IPS-18c (cell line): ENCODE measurements around the gene ARMH2.

Source experiments
- H3K4me3 ChIP-seq: 2 replicates; pipeline ENCODE4 v1.7.0; 2013; ENCODE audit warnings: low read depth, mild to moderate bottlenecking, low read length, moderate library complexity; ENCODE audit not compliant: insufficient read depth
- H3K9me3 ChIP-seq: one replicate; pipeline ENCODE4 v1.6.1; 2013; ENCODE audit warnings: mild to moderate bottlenecking, low read length, moderate library complexity; ENCODE audit not compliant: control insufficient read depth, insufficient read depth

ARMH2 gene

DNA sequence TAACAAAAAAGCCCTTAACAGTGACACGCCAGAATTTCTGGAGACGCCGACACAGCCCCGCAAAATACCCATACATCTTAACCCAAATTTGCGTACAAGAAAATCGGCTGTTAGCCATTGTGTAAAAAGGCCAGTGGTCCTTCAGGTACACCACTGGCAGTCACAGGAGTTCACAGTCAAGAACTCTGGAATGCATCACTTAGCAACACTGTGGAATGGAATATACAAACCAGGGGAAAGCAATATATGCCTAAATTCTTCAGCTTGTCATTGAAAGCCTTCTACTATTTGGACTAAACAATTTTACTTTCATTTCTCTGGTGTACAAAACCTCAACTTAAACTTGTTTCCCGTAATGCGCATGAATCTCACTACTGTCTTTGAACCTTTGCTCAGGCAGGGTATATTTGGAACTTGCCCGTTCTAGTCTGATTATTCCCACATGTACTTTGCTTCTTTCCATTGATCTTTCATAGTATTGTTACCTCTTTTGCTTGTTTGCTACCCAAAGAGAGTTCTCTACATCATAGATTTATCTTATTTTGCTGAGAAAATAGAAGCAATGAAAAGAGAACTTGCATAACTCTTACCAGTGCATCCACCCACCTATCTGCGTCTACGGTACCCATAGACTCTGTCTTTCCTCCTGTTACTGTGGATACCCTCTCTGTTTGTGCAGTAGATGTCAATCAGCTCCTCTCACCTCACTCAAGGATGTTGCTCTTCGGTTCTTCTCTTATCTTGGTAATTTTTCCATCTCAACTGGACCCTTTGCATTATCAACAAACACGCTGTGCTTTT, at the start of gene ARMH2:
ARMH2 (minus strand) TSS at position 178 of the 801 bp plus-strand sequence; CDS start at position 118, 60 bp downstream.
- Histone ChIP-seq H3K9me3 (no peaks in the 10 kb centered on the region), H3K4me3 (no peak within 1 kb of the TSS)

DNA sequence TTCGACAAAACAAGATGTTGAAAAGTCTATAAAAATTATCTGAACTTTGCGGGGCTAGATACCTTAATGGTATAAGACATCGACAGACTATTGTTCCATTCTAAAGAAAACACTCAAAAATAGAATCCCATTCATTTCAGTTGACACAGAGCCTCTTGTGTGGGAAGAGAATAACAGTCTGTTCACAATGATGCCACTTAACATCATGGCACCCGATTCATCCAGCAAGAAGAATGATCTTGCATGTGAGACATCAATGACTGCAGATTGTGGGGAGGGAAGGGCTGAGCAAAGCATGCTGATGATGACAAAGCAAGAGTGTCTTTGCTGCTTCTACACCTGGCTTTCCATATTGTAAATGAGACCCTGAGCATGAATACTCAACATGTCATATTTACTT, 49.7 kb upstream of the ARMH2 start:
- Histone ChIP-seq H3K4me3 (no peak overlapping the region), H3K9me3 (no peaks in the 10 kb centered on the region)

DNA sequence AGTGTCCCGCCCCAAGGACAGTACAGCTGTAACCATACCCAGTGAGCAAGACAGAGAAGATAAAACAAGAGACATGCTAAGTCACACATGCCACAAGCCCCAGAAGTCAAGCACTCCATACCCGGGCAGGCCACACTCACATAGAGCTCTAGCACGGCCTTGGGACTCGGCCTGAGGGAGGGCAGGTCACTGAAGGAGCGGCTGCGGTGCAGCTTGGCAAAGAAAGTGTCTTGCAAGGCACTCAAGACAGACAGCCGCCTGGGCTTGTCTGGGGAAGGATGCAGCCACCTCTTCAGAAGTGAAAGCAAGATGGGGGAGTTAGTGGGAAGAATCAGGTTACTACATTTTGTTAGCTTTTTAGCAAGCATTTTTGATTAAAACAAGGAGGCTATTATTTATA, 48.7 kb upstream of the ARMH2 start:
- Histone ChIP-seq H3K4me3 (no peak overlapping the region), H3K9me3 (no peaks in the 10 kb centered on the region)

DNA sequence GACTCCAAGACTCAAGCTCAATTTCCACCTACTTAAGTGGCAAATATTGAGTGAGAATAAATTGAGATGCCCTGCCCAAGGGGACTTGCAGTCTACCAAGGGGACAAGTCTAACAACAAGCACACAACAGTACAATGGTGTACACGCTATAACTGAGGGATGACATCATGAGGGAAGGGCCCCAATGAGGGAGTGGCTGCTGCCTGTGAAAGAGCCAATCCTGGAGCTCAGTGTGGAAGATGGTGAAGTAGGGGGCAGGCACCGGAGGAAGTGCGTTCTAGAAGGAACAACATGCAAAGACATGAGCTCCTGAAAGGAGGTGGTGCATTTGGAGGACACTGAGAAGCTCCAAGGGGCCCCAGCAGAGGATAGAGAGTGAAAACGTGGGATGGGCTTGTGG, 46.9 kb upstream of the ARMH2 start:
- Histone ChIP-seq H3K9me3 (no peaks in the 10 kb centered on the region), H3K4me3 (no peak overlapping the region)

DNA sequence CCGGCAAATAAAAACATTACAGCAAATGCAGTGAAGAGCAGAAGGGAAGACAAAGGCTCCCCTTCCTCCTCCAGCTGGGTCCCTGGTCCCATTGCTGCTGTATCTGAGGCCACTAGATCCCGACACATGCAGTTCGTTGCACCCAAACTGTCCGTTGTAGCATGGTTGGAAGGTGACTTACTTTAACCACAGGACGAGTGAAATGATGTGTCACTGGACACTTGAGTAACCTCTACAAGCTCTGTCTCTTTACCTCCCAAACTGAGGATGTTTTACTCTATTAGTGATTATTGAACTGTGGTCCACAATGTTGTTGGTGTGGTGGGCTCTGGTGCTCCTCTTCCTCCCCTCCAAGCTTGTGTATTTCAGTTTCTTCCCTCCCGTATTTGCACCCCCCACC, 46.2 kb upstream of the ARMH2 start:
- H3K4me3 ChIP-seq = no peak overlapping the region
- H3K9me3 ChIP-seq = no peaks in the 10 kb centered on the region

DNA sequence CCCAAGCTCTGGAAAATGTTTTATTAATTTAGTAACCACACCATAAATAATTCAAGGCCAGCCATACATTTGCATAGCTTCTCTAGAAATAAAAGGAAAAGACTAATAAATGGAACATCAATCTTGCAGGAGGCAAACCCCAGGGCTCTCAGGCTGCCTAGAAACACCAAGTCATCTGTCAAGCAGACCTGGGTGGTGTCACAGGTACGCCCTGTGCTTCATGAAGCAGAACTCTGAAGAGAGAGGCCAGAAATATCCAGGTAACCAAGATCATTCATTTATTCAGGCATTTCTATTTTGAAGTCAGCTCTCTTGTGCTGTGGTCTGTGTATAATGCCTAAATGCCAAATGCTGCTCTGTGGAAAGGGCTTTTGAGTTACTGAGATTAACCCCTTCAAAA, 45.3 kb upstream of the ARMH2 start:
- H3K9me3 ChIP-seq = no peaks in the 10 kb centered on the region
- no peak overlapping the region for H3K4me3 ChIP-seq

DNA sequence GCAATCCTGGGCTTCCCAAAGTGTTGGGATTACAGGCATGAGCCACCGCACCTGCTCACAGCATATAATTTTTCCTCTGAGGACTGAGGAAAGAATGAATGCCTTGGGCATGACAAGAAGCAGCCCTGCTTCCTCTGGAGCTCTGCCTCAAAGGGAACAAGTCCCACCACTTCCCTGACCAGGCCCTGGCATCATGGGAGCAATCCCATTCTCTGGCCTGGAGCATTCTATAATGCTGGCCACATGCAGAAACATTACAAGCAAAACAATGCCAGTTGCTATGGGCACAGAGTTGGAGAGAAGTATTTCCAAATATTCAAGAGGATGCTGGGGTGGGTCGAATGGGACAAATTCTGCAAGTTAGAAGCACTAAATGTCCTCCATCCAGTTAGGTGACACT, 41.5 kb upstream of the ARMH2 start:
- H3K9me3 ChIP-seq = no peaks in the 10 kb centered on the region
- no peak overlapping the region for H3K4me3 ChIP-seq

DNA sequence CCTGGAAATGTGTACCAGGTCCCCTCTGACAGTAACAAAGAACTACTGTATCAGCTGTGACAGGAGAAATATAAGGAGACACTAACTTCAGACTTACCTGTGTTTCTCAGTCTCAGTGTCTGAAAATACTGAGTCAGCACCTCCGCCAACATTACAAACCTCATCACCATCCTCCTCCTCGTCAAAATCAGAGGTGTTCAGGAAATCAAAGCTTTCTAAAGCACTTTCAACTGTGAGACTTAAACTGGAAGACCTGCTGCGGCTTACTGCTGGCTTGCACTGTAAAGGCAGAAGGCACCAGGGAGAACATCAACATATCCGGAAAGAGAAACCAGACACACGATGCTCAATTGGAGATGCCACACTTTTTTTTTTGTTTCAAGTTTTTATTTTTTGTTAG, 40.3 kb upstream of the ARMH2 start:
- H3K9me3 ChIP-seq = no peaks in the 10 kb centered on the region
- H3K4me3 ChIP-seq = no peak overlapping the region

DNA sequence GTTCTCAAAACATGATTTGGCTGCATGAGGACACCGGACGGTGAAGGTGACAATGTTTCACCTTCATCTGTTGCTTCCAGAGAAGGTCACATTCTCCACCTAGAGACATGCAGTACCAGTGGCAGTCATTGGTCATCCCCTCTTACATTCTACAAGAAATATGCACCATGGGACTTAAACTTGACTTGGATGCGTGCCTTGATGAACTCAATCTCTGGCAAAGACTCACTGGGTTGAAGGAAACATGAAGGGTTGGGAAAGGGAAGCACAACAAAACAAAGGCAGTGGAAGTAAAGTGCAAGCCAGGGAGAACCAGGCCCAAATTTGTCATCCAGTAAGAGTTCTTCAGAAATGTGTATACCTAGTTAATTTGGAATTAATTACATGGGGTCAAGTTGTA, 39.4 kb upstream of the ARMH2 start:
- H3K9me3 ChIP-seq = no peaks in the 10 kb centered on the region
- no peak overlapping the region for H3K4me3 ChIP-seq

DNA sequence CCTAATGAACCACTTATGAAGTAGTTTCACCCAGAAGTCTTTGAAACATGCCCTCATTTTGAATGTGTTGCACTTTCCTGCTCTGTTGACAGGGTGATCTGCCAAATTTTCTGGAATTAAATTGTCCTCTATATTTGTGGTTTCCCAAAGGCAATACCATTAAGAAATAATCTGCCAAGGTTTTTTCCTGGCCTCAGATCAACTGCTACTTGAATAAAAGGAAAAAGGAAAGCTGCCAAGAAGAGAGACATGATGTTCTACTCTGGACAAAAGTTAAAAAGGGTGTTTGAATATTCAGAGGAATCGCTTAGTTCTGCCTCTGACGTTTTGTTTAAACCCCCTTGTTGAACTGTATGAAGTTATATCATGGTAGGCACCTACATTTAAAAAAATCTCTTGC, 37.4 kb upstream of the ARMH2 start:
- H3K9me3 ChIP-seq = no peaks in the 10 kb centered on the region
- no peak overlapping the region for H3K4me3 ChIP-seq

DNA sequence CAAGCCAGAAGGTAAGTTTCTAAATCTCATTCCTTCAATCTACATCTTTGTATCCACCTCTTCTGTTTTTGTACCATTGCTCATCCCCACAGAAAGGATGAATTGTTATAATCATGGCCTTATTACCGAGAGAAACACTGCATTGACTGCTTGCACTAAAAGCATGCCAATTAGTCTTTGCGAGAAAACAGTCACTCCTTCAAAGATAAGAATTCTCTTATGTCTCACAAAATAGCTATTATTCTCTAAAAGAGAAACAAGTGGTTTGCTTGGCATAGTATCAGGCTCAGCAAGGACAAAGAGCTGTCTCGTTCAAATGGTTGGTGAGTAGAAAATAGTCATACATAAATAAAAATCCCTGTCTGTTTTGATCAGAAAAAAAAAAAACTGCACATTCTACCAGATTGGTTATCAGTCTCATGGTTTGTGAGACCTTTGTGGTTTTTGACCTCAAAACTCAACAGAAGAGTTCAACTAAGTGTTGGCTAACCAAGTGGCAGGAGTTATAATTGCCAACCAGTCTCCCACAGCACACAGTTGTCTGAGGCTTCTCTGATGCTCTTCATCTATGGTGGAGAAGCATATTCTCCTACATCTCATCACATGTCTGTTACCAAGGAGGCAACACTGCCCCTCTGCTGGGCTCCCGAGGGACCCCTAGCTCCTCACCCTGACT, 35.1 kb upstream of the ARMH2 start:
- no peaks in the 10 kb centered on the region for H3K9me3 ChIP-seq
- no peak overlapping the region for H3K4me3 ChIP-seq

DNA sequence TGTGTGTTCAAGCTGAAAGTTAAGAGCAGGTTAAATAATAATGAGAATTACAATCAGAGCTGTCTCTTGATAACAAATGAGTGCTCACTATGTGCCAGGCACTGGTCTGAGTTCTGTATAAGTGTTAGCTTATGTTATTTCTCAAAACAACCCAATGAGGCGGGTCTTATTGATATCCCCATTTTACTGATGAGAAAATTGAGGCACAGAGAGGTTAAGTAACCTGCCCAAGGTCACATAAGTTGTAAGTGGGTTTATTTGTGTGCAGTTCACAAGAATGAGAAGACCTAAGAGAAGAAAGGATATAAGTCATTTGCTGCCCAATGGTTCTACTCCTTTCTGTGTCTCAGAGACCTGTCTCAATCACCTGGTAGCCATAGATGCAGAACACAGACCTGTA, 34.1 kb upstream of the ARMH2 start:
- Histone ChIP-seq H3K9me3 (no peaks in the 10 kb centered on the region), H3K4me3 (no peak overlapping the region)

DNA sequence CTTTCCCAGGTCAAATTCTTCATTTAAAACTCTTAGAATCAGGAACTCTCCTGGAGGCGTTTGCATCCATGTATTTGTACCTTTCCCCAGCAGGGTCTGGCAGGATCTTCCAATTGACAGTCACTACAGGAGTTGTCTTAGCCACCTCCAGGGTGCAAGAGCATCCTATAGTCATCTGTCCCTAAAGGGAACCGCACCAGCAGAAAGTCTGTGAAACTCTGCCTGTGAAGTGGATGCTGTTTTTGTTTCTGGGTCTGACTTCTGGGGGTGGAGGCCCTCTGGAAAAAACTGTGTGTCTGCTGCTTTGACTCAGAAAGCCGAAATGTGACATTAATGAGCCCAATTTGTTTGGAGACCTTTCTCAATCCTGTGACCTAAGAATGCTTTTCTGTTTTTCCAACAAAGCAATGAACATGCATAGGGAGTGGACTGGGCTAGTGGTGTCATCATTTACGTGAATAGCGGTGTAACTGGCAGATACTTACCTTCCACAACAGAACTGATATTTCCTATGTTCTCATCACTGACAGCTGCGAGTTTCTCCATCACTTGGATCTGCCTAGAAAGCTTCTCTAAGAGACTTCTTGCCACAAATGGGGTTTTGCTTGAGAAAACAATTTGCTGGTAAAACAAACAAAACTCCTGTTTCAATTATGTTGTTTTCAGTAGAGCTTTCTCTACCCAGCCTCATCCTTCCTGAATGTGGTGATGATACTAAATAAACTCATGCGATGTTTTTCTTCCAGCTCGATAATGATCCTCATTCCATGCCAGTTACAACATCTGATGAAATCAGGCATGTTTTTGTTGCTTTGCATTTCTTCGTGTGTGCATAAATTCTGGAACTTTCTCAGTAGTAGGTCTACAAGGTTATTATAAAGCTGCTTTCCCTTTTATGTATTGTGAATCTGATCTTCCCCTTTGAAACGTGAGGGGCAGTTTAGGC, 33.3 kb upstream of the ARMH2 start:
- no peak overlapping the region for H3K4me3 ChIP-seq
- no peaks in the 10 kb centered on the region for H3K9me3 ChIP-seq

DNA sequence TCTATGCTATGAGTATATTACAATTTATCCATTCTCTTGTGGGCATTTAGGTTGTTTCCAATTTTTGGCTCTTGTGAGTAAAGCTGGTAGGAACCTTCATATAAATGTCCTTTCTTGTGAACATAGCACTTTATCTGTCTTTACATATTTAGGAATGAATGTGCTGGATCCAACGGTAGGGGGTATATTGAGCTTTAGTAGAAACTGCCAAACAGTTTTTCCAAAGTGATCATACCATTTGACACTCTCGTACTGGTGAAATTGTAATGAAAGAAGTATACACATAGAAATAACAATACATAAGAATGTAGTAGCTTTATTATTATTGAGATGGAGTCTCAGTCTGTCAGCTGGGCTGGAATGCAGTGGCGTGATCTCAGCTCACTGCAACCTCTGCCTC, 30.9 kb upstream of the ARMH2 start:
- Histone ChIP-seq H3K4me3 (no peak overlapping the region), H3K9me3 (no peaks in the 10 kb centered on the region)

DNA sequence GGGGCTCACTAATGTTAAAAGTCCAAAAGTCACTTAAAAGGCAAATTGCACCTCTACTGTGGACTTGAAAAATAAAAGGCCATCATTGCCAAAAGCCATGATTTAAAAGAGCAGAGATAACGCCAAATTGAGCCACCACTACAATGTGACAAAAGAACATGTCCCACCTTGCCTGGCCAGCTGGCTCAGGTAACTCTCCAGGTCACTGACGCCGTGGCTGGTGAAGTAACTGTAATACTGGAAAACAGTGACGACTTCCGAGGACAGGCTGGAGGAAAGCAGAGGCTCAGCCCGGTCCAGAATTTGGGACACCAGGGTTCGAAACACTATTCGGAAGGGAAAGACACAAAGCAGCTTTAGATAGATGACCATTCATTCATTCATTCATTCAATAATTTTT, 29.3 kb upstream of the ARMH2 start:
- H3K4me3 ChIP-seq = no peak overlapping the region
- H3K9me3 ChIP-seq = no peaks in the 10 kb centered on the region

DNA sequence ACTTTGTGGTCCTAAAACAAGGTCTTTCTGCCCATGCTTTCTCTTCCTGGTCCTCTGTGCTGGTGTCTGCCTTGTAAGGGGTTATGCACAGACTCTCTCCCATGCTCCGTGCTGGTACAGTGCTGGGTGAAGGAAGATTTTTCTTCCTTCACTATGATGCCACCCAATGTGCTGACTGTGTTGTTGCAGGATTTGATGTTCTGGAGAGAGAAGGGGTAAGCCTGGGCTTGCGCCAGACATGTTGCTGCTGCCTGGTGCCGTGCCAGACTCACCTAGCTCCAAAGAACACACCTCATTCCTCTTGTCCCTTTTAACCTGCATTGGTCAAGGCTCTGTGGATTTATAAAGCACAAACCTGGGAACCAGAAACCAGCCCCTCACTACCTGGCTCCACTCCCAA, 28.4 kb upstream of the ARMH2 start:
- no peaks in the 10 kb centered on the region for H3K9me3 ChIP-seq
- no peak overlapping the region for H3K4me3 ChIP-seq

DNA sequence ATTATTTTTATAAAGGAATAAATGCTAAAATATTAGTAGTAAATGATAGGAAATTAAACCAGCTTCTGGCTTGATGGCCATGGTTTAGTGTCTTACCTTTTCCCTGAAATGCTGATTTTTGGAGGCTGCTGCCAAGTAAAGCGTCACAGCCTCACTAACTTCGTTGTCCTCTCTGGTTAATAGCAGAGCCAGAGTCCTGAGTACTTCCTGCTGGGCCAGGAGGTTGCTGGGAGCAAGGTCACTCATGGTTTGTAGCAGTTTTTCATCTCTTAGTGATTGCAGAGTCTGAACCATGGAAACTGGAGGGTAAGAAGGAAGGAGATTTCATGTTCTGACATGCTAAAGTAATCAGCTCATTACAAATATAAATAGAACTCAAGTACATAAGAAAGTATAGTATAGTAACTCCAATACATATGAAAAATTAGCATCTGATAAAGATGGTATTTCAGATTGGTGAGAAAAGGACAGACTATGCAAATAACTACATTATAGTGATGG, 26.5 kb upstream of the ARMH2 start:
- Histone ChIP-seq H3K9me3 (no peaks in the 10 kb centered on the region), H3K4me3 (no peak overlapping the region)
